GM19240 (cell line): ENCODE results near the gene TMEM123.

Experiments
- DNase-seq: peaks from one replicate; pipeline ENCODE4 v3.0.0; 2011; ENCODE audit warnings: low spot score; ENCODE audit not compliant: insufficient read length

The TMEM123 gene

DNA sequence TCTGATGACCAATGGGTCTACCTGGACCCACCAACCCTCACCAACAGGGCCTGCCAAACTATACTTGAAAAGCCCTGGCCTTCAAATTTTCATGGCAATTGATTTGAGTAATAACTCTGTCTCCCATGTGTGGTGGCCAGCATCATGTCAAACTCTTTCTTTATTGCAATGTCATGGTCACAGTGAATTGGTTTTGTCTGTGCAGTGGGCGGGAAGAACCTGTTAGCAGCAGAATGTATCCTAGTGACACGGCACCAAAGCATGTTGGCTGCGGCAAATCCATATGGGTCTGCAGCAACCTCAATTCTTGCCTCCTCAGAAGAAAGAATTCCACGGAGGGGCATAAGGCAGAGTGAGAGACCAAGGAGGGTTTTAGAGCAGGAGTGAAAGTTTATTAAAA, 19.6 kb upstream of the TMEM123 start:
- no peak for DNase-seq

DNA sequence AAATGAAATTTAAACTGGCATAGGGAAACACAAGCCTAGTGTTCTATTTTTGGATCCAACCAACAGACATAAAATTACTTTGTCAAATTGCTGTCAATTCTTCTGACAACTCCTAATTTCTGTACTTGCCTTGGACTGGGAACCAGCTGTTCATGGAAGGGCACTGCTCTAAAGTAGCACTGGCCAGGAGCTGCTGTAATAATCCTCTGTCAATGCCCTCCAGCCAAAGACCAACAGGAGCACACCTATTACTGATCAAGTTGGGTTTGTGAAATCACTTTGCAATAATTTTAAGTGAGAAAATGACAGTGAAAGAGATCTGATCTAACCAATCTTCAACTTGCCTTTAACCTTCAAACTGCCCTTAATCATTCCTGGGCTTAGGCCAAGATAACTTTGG, 18.9 kb upstream of the TMEM123 start:
- no peak for DNase-seq

DNA sequence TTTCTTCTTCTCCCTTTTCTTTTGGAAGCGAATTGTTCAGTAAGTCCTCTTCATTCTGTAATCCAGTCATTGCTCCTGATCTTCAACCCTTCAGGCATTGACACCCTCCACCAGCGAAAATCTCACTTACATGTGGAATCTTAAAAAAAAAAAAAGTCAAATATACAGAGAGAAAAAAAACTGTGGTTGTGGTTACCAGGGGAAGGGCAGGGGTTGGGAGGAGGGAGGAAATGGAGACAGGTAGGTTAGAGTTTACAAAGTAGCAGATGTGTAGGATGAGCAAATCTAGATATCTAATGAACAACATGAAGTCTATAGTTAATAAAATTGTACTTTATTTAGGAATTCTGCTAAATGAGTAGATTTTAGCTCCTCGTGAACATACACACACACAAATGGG, 17.7 kb upstream of the TMEM123 start:
- DNase-seq = no peak

DNA sequence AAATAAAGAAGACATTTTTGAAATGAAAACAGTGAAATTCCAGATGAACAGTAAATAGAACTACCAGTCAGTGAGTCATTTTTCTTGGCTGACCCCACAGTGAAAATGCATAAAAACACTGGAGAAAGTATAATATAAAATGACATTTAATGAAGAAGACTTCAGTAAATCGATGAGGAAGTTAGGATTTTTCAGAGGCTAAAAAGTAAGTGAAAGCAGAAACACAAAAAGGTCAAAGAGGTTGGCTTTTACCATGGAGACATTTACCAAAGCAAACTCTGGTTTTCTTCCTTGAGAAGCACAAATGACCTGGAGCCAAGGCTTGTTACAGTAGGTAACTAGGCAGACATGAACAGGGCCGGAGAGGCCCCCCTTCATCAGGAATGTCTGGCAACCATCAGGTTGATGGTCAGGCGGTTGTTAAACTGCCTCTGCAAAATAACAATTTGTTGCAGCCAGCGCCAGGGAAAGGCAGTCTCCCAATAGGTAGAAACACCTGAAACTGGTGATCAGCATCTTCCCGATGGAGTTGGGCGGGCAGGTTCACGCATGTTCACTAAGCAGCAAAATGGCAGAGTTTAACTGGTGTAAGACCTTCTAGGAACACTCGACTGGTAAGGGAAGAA, 16.7 kb upstream of the TMEM123 start:
- DNase-seq = no peak

DNA sequence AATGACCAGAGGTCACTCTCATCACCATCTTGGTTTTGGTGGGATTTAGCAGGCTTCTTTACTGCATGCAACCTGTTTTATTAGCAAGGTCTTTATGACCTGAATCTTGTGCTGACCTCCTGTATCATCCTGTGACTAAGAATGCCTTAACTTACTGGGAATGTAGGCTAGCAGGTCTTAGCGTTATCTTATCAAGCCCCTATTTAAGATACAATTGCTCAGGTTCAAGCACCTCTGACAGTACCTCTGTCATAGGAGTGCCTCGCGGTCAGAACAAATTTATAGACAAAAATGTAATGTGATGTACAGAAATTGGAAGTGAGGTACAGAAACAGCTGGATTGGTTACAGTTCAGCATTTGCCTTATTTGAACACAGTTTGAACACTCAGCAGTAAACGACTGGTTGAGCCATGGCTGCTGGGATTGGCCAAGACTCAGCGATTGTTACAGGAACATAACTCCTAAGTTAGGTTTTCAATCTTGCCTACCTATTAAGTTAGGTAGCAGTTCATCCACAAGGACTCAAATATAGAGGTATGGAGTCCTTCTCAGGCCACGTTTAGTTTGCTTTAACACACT, 16.1 kb upstream of the TMEM123 start:
- no peak for DNase-seq

DNA sequence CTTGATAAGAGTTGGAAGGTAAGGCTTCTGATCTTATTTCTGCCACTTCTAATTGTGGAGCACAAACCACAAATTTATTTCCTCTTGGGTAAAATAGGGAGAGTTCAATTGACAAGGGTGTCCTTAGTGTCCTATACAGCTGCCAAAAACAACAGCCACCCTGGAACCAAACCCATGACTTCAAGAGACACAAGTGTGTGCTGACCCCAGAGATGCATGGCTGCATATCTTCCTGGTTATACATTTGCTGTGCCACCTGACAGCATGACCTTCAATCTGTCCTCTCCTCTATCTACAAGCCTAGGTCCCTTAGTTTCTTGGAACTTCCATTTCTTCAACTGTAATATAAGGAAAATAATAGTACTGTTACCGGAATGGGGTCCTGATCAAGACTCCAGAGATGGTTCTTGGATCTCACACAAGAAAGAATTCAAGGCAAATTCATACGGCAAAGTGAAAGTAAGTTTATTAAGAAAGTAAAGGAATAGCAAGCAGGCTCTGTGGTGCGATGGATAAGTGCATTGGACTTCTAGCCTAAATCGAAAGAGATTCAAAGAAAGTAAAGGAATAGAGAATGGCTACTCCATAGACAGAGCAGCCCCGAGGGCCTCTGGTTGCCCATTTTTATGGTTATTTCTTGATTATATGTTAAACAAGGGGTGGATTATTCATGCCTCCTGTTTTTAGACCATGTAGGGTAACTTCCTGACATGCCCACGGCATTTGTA, 15.5 kb upstream of the TMEM123 start:
- DNase-seq = no peak

DNA sequence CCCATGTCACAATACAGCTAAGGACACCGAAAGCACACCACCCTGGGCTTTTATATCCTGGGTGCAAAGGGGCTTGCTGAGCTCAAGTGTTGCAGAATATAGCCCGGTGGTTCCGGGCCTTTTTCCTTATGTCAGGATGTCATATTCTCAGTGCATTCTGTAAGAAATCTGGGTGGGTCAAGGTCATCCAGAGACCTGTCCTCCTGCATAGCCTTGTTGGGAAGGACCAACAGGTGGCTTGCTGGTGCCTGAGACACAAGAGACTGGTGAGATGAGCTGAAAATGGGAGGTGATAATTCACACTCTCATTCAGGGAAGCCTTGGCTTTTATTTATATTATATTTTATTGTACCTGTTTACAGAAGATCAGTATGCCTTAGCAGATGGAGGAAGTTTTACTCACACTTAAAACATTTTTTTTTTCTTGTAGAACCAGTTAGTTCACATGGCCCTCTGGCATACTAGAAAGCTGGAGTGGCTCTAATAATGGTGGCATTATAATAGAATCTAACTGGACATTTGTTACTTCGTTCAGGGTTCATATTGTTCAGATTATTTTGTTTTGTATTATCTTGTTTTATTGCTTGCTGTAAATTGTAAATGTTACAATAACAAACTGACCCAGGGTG, 14.6 kb upstream of the TMEM123 start:
- no peak for DNase-seq

DNA sequence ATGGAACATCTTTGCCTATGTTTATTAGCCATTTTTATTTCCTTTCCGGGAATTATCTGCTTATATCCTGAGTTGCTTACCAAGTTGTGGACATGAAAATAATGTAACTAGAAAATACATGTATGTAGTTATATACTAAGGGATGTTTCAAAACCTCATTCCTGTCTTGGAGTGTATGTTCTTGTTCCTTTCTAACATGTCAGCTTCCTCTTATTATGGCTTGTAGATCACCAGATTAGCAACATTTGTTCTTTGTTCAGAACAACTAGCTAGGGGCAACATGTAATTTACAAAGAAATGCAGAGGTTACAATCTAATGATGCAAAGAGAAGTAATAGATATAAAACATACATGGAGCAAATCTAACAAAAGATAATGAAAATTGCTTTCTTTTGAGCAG, 13.1 kb upstream of the TMEM123 start:
- DNase-seq = no peak

DNA sequence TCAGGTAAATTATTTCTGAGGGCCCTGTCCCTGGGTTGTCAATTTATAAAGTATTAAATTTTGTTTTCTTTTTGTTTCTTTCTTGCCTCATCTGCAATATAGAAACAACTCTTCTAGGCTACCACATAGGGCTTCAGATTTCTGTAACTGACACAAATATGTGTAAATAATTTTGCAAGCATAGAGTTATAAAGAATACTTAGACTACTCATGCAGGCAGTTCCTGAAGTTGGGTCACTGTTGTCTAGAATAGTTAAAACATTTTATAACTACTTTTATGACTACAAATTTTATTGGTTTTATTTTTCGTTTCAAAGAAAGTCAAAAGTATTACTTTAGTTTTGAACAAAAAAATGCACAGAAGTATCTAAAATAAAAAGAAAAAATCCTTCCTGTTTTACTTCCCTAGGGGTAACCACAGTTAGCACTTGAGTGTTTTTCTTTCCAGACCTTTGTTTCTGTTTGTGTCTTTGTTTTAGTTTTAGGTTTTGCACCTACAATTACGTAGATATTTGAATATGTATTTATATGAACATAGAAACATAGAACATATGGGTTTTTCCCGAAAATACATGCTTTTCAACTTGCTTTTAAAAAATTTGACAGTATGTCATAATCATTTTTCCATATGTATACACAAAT, 12.4 kb upstream of the TMEM123 start:
- no peak for DNase-seq

DNA sequence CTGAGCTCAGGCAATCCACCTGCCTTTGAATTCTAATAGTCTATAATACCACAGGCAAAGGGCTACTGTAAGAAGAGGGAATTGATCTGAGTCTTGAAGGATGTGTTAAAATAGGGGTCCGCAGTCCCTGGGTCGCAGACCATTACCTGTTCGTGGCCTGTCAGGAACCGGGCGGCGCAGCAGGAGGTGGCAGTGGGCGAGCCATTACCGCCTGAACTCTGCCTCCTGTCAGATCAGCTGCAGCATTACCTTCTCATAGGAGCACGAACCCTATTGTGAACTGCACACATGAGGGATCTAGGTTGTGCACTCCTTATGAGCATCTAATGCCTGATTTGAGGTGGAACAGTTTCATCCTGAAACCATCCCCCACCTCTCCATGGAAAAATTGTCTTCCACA, 11.5 kb upstream of the TMEM123 start:
- DNase-seq = no peak

DNA sequence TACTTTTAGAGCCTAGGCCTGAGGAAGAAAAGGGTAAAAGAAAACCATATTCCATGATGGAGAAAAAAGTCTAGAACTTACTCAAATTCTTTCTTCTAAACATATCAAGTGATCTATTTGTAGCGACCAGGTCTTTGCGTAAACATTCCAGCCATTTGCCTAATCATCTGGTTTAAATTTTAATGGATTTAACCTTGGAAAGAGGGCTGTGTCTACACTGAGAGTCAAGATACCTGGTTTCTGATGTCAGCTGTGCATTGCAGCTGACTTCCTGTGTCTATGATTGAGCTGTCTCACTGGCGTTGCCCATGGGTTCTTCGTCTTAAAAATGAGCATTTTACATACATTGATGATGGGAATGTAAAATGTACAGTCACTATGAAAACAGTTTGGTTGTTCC, 10.0 kb upstream of the TMEM123 start:
- DNase-seq = no peak

DNA sequence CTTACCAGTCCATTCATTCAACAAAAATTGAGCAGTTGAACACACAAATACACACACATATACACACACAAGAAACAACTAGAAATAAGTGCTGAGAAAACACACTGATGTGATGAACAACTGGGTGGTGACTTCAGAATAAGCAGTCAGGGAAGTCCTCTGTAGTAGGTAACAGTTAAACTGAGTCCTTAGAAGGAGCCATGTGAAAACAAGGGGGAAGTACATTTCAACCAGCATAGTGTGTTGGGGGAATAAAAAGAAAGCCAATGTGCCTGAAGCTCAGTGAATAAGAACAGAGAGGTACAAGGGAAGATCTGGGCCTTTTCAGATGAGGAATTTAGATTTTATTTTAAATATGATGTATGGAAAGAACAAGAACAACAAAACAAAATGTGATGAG, 6.8 kb upstream of the TMEM123 start:
- DNase-seq = no peak

DNA sequence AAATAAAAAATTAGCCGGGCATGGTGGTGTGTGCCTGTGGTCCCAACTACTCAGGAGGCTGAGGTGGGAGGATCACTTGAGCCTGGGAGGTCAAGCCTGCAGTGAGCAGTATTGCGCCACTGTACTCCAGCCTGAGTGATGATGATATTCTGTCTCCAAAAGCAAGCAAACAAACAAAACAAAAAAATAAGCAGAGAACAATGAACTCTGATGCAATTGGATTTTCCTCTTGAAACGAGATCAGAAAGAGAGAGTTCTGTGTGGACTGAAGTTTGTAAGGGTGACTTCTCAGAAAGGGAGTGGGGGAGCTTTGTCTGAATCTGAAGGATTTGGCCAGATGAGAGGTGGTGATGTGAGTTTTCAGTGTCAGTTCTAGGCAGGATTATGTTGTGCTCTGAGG, 6.0 kb upstream of the TMEM123 start:
- no peak for DNase-seq

DNA sequence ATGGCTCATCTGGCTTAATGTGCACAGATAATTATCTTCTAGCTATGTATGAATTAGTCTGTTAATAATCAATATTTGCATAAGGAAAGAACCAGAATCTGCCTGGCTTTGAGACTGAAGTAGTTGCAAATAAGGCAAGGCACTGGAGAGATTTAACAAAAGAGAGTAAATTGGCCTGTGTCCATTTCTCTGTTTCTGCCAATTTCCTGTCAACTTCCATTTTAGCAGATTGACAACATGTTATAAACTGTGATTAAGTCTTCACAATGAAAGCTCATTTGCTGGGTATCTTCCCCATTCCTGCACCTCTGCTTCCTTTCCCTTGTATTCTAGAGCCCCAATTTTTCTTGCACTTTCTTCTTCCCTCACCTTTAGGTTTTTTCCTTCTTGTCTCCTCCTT, 5.3 kb upstream of the TMEM123 start:
- DNase-seq = no peak

DNA sequence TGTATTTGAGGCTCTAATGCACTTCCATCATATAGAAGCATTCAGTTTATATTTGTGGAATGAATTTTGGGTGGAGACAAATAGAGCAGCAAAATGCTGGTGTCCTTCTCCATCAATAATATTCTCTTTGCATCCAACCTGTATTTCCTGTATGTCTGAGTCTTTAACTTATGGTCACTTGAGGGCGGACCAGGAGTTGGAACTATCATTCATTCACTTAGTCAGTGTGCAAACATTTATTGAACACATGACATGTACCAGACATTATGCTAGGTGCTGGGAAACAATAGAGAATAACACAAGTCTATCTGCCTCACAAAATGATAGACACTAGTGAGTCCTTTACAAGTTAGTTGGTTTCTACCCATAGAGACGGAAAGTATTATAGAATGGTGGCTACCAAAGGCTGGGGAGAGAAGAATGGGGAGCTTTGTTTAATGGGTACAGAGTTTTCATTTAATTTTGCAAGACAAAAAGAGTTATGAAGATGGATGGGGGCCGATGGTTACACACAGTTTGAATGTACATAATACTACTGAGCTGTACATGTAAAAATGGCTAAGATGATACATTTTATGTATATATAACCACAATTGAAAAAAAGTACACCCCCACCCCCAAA, 4.6 kb upstream of the TMEM123 start:
- no peak for DNase-seq

DNA sequence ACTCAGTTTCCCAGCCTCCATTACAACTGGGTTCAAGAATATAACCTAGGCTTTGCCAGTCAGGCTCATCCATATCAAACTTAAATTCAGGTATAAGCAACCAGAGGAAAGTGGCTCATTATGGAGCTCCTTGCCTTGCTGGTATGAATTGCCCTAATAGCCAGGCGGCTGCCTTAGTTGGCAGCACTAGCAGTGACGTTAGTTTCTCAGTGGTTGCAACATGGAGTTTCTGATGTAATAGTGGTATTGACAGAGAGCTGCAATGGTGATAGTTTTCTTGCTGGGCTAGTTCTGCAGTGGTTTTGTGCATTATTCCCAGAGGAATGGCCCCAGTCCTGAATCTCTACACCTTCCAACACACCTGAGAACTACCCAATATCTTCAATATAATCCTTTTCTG, 3.8 kb upstream of the TMEM123 start:
- DNase-seq = no peak

DNA sequence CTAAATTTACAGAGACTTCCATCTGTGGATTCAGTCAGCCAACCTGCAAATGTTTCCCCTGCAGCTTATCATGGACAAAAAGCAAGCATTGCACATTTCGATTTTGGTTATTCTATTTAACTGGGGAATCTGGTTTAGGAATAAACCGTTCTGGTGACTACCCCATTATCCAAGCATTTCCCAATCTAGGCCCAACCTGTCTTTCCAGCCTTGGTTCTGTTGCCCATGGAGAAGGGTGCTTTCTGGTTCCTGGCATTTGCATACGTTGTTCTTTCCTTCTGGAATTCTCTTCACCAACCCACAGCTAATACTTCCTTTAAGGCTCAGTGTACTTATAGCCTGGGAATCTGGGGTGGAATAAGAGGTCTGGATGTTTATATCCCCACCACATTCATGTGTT, 1.4 kb upstream of the TMEM123 start:
- DNase-seq = no peak

DNA sequence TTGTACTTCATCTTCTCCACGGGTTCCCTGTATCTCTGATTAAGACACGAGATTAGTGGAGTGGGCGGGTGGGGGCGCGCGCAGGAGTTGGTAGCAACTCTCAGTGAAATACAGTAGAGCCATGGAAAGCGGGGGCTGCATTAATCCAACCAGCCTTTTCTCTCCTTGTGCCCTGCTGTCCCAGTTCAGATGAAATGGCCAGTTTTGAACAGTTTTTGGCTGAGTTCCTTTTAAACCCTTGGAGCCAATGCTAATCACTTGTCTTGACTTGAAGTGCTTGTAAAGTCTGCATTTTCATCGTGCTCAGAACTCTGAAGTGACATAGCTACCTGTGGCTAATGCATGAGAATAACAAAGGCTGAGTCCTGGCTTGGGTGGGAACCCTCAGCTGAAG, 734 bp upstream of the TMEM123 start:
- DNase-seq = no peak

DNA sequence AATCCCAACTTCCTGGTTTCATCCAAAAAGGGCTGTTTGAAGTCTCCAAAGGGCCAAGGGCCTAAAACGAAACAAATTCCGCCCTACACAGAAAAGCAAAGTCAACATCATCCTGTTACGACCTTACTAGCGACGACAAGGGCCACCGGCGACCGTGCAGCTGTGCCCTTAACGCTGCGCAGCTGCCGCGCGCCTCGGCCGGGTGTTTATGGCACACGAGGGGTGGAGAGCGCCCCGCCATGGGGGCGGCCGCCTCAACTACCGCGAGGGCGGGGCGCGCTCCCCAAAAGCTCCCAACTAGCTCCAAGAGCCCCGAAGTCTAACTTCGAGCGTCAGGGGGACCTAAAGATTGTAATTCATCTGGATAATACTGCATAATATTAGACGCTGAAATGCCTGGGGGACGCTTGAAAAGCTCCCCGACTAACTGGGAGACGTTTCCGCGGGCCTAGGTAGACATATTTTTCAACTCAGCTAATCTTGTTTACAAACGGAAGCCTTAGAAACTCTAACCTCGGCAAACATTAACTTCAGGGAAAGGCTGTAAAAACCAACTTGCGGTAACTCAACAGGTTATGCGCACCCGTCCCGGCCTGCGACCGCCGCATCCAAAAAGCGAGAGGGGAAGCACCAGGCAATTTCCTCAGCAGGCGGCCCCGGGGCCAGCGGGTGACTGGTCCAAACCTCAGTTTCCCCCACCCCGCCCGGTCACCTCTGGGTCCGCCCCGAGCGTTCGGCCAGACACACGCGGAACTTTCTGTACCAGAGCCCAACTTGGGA, 694 bp downstream of the TMEM123 start:
- DNase-seq = peak; percentile 21

DNA sequence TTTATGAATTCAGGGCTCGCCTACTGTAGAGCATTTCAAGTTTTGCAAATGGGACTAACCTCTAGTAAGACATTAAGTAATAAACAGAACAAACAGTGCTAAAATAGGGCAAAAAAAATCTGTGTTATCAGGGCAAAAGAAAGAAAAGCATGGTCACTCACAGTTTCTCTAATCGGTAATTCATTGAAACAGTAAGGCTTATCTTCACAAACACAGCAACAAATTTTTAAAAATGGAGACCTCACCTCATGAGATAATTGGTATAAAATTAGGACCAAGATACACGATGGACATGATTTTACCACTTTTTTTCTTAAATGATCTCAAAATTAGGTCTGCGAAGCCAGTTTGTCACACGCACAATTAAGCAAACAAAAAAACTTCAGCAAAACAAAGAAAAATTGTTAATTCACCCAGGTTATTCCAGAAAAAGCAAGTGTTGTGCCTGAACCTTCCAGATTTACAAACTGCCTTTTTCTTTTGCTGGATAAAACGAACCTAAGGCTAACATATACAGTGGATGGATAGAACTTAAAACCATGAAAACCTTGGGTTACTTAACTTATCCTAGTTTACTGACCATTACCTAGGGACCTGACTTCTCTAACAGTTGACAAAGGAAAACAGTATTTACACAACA, 1.4 kb downstream of the TMEM123 start:
- no peak for DNase-seq
